Naive thymus-derived CD8-positive, alpha-beta T cell (primary cell): ENCODE results near the gene ZNF835. TPM values are rescaled to one million over a fixed set of nuclear protein-coding genes. Genes with fewer than 3 reads are reported as not detected.
A peak's percentile ranks its signal among the peaks of the same experiment; 100 is the strongest.

Experiments used
- ATAC-seq, 2 donors: fragments of 150-1000 bp; cut with Tn5 transposase in 1 of 2; sonication (Bioruptor Pico), chemical (Tn5 transposase) in 1 of 2; 1 replicate in 1 of 2; 2 replicates in 1 of 2; pipeline ENCODE4 v1.10.0; 2021; ENCODE audit warnings: mild to moderate bottlenecking in 2 of 2, moderate library complexity in 2 of 2
- POLR2A ChIA-PET: fragments of 350-600 bp; sonication (Branson Sonifier 250); formaldehyde crosslinking; loops from one replicate; lab custom pipeline; 2021; ENCODE audit warnings: antibody characterized with exemption; lab: Charles Lee
- DNase-seq, 10 donors: peaks; one replicate each; pipeline versions ENCODE4 v3.0.0 to v3.0.0-alpha.2; 2020 to 2022
- H3K27ac Mint-ChIP-seq, 10 donors: one replicate each; pipeline ENCODE4 v1.8.0; 2020 to 2022; ENCODE audit warnings: mild to moderate bottlenecking in 10 of 10, mixed read lengths in 10 of 10, moderate library complexity in 4 of 10, inconsistent platforms in 1 of 10
- H3K27me3 Mint-ChIP-seq, 5 donors: one replicate each; pipeline ENCODE4 v1.8.0; 2021 to 2022; ENCODE audit warnings: mixed read lengths in 5 of 5
- H3K36me3 Mint-ChIP-seq, 3 donors: one replicate each; pipeline ENCODE4 v1.8.0; 2020 to 2022; ENCODE audit warnings: mixed read lengths in 3 of 3, mild to moderate bottlenecking in 2 of 3, inconsistent platforms in 1 of 3
- H3K4me1 Mint-ChIP-seq, 4 donors: one replicate each; pipeline ENCODE4 v1.8.0; 2021 to 2022; ENCODE audit warnings: mixed read lengths in 4 of 4
- H3K4me3 Mint-ChIP-seq, 10 donors: one replicate each; pipeline ENCODE4 v1.8.0; 2020 to 2022; ENCODE audit warnings: mild to moderate bottlenecking in 10 of 10, mixed read lengths in 10 of 10, moderate library complexity in 6 of 10, inconsistent platforms in 1 of 10
- H3K9me3 Mint-ChIP-seq, 9 donors: one replicate each; pipeline ENCODE4 v1.8.0; 2020 to 2022; ENCODE audit warnings: mixed read lengths in 9 of 9, mild to moderate bottlenecking in 3 of 9, inconsistent platforms in 1 of 9, moderate library complexity in 1 of 9
- polyA plus RNA-seq, 3 donors: library from polyadenylated mRNA; unstranded; fragments of 300-500 nt; fragmentation: Illumina TruSeq; gene quantifications; one replicate each; pipeline ENCODE4 v1.2.3, GENCODE V29; 2021
- total RNA-seq, 8 experiments: library from RNA in 2 of 8; stranded (reverse) in 2 of 8; gene quantifications; one replicate each; pipeline ENCODE4 v1.2.3 and lab custom pipeline; 2021 to 2026

Gene ZNF835
- total RNA-seq (1 to 10 TPM; 6.9 to 7.3 TPM), polyA plus RNA-seq (1 to 10 TPM in 2 of 3 donors, under 1 TPM in 1; 0.23 to 6.8 (median 2.3) TPM), total RNA-seq (lab: John Stamatoyannopoulos, UW) (3.0 to 8.6 (median 6.3) reads per million in 6 experiments)

GRCh38 chr19:56671613-56671994 is at the start of gene ZNF835:
TSS of gene ZNF835 (minus strand) at chr19:56671757. CDS start at chr19:56665198, 6,559 bp downstream.
- Mint-ChIP-seq H3K36me3 (peaks cover 6 to 26% (median 7%) of the 10 kb centered on the region in 3 donors), H3K27ac (peak within 1 kb of the TSS in 9 of 10 donors; percentile 53 to 96 (median 89)), H3K4me3 (peak within 1 kb of the TSS; percentile 80 to 95 (median 92)), H3K4me1 (peaks cover 9 to 14% (median 12%) of the 10 kb centered on the region in 4 donors), H3K9me3 (peaks cover 0 to 63% (median 24%) of the 10 kb centered on the region in 9 donors), H3K27me3 (peaks cover 0 to 15% (median 2%) of the 10 kb centered on the region in 5 donors)
- peak; percentile 93 to 94 for ATAC-seq
- POLR2A ChIA-PET = interaction anchor here (0.5 to 1.2 kb wide), 8 partner anchors 11 to 943 kb away, joined by 3 to 4 read pairs (median 3); partner anchors contain the start of genes ZNF134, ZNF582, ZNF583 and ZSCAN5A
- DNase-seq = peak; percentile 58 to 94 (median 80)

- POLR2A ChIA-PET = no interaction called here
- Mint-ChIP-seq H3K9me3 (peaks cover 16 to 89% (median 65%) of the 10 kb centered on the region in 9 donors), H3K27me3 (peaks cover 0 to 13% (median 0%) of the 10 kb centered on the region in 5 donors), H3K4me3 (no peak overlapping the region), H3K36me3 (peaks cover 4 to 54% (median 13%) of the 10 kb centered on the region in 3 donors), H3K4me1 (no peaks in the 10 kb centered on the region), H3K27ac (no peak overlapping the region)
- no peak for ATAC-seq
- no peak for DNase-seq
These were observed 48.7 kb upstream of the ZNF835 start for GRCh38 chr19:56720281-56720680.

DNA sequence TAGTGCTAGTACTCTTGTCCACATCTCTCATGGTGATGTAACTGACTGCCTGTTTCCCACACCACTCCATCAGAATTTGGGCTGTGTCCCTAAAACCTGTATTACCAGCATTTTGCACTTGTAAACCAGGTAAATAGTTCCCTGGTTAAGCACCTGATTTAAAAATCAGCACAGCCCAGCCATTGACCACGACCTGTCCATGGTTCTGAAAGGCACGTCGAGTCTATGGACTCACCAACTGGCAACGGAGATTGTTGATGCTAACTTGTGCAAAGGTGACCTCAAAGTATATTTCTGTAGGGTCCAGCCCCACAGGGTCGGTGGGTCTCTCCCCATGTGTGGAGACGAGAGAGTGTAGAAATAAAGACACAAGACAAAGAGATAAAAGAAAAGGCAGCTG is 46.7 kb upstream of the ZNF835 start:
- POLR2A ChIA-PET = no interaction called here
- H3K27ac Mint-ChIP-seq = no peak overlapping the region
- H3K4me3 Mint-ChIP-seq = peak overlapping the region in 1 of 10 donors; percentile 12
- H3K9me3 Mint-ChIP-seq = peaks cover 11 to 82% (median 50%) of the 10 kb centered on the region in 9 donors
- ATAC-seq = no peak
- peaks cover 4 to 38% (median 13%) of the 10 kb centered on the region in 3 donors for H3K36me3 Mint-ChIP-seq
- no peak for DNase-seq
- peaks cover 0 to 6% (median 0%) of the 10 kb centered on the region in 5 donors for H3K27me3 Mint-ChIP-seq
- no peaks in the 10 kb centered on the region for H3K4me1 Mint-ChIP-seq

DNA sequence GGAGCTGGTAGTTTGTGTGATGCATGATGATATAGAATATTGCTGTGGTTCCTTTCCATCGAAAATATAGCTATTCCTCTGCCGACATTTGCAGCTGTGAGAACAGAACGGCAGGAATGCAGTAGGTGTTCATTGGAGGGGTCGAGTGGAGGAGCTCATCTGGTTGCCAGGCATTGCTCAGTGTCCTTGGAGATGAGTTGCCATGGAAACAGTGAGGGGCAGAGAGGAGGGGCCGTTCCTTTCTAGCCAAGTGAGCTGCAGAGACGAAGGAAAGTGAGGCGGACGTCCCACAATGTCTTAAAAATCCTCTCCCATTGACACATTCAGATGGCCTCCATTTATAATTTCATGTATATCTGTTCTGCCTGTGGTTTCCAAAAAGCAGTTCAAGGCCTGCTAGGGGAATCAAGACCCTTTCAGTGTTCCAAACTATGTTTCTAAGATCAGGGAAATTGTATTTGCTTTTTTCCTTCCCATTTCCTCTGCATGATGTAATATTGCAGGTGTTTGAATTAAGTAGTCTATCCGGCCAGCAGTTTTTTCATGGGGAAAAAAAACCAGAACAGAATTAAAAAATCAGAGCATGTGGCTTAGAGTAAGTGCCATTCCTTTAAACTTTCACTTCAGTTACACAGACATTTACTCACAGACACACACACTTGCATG is 41.2 kb upstream of the ZNF835 start:
- POLR2A ChIA-PET = no interaction called here
- no peak overlapping the region for H3K27ac Mint-ChIP-seq
- peaks cover 8 to 72% (median 38%) of the 10 kb centered on the region in 9 donors for H3K9me3 Mint-ChIP-seq
- H3K4me1 Mint-ChIP-seq = no peaks in the 10 kb centered on the region
- H3K36me3 Mint-ChIP-seq = peaks cover 8 to 34% (median 18%) of the 10 kb centered on the region in 3 donors
- H3K4me3 Mint-ChIP-seq = no peak overlapping the region
- ATAC-seq = no peak
- H3K27me3 Mint-ChIP-seq = no peaks in the 10 kb centered on the region
- DNase-seq = no peak

- Mint-ChIP-seq H3K36me3 (peaks cover 6 to 46% (median 13%) of the 10 kb centered on the region in 3 donors), H3K4me3 (no peak overlapping the region), H3K27me3 (no peaks in the 10 kb centered on the region), H3K4me1 (no peaks in the 10 kb centered on the region), H3K27ac (no peak overlapping the region), H3K9me3 (peaks cover 21 to 75% (median 47%) of the 10 kb centered on the region in 9 donors)
- POLR2A ChIA-PET = no interaction called here
- no peak for DNase-seq
- ATAC-seq = no peak
These were observed 38.9 kb upstream of the ZNF835 start for GRCh38 chr19:56710437-56710836.

DNA sequence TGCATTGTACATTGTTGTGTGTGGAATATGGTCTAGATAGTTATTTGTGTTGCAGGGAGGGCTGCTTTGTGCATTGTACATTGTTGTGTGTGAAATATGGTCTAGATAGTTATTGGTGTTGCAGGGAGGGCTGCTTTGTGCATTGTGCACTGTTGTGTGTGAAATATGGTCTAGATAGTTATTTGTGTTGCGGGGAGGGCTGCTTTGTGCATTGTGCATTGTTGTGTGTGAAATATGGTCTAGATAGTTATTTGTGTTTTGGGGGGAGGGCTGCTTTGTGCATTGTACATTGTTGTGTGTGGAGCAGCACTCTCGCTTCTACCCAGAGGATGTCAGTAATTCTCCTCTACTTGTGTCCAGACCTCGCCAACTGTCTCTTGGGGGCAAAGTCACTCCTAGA is 36.3 kb upstream of the ZNF835 start:
- no peak for DNase-seq
- POLR2A ChIA-PET = no interaction called here
- no peak overlapping the region for H3K27ac Mint-ChIP-seq
- no peaks in the 10 kb centered on the region for H3K27me3 Mint-ChIP-seq
- no peaks in the 10 kb centered on the region for H3K4me1 Mint-ChIP-seq
- H3K4me3 Mint-ChIP-seq = no peak overlapping the region
- no peak for ATAC-seq
- peaks cover 32 to 81% (median 63%) of the 10 kb centered on the region in 9 donors for H3K9me3 Mint-ChIP-seq
- peaks cover 6 to 58% (median 18%) of the 10 kb centered on the region in 3 donors for H3K36me3 Mint-ChIP-seq

- no peak for DNase-seq
- Mint-ChIP-seq H3K9me3 (peaks cover 35 to 78% (median 61%) of the 10 kb centered on the region in 9 donors), H3K27ac (no peak overlapping the region), H3K4me1 (no peaks in the 10 kb centered on the region), H3K27me3 (peaks cover 0 to 3% (median 0%) of the 10 kb centered on the region in 5 donors), H3K4me3 (no peak overlapping the region), H3K36me3 (peaks cover 0 to 56% (median 12%) of the 10 kb centered on the region in 3 donors)
- POLR2A ChIA-PET = no interaction called here
- no peak for ATAC-seq
These were observed 34.4 kb upstream of the ZNF835 start for GRCh38 chr19:56705939-56706338.

DNA sequence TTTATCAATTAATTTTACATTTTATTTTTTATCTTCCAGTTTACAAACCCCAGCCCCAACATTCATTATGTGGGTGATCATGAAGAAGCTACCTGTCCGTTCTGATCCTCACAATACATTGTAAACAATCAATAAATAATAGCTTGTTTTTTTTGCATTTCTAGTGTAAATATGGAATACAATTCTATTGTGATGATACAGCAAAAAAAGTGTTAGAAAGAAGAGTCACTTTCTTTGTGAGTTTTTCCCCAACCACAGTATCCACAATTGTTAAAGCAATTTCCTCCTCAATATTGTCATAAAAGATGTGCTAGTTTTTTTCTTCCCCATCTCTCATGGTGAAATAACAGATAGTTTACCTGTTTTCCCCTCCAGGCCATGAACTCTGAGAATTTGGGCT is 30.3 kb upstream of the ZNF835 start:
- Mint-ChIP-seq H3K9me3 (peaks cover 25 to 84% (median 47%) of the 10 kb centered on the region in 9 donors), H3K4me3 (no peak overlapping the region), H3K27ac (no peak overlapping the region), H3K36me3 (peaks cover 0 to 43% (median 19%) of the 10 kb centered on the region in 3 donors), H3K4me1 (no peaks in the 10 kb centered on the region), H3K27me3 (peaks cover 0 to 3% (median 0%) of the 10 kb centered on the region in 5 donors)
- ATAC-seq = no peak
- no peak for DNase-seq
- POLR2A ChIA-PET = interaction anchor here (0.7 kb wide), 1 partner anchor 286 kb away, joined by 5 read pairs; no protein-coding TSS in a partner anchor

DNA sequence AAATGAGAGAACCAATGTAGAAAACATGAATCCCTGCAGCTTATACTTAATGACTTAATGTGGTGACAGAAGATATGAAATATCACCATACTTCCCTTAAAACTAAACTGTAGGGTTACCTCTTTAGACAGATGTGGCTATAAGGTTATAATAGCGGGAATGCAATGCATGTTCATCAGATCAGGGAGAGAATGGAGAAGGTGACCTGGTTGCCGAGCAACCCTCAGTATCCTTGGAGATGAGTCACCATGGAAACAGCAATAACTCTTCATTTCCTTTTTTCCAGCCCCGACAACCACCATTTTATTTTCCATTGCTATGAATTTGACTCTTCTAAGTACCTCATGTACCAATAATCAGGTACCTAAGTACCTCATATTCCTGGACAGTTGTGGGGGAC is 28.0 kb upstream of the ZNF835 start:
- peaks cover 0 to 3% (median 0%) of the 10 kb centered on the region in 5 donors for H3K27me3 Mint-ChIP-seq
- ATAC-seq = no peak
- peaks cover 13 to 67% (median 44%) of the 10 kb centered on the region in 9 donors for H3K9me3 Mint-ChIP-seq
- POLR2A ChIA-PET = no interaction called here
- H3K4me3 Mint-ChIP-seq = no peak overlapping the region
- H3K4me1 Mint-ChIP-seq = no peaks in the 10 kb centered on the region
- no peak overlapping the region for H3K27ac Mint-ChIP-seq
- DNase-seq = no peak
- H3K36me3 Mint-ChIP-seq = peaks cover 0 to 29% (median 19%) of the 10 kb centered on the region in 3 donors

- H3K27ac Mint-ChIP-seq = no peak overlapping the region
- no peaks in the 10 kb centered on the region for H3K4me1 Mint-ChIP-seq
- peaks cover 4 to 34% (median 15%) of the 10 kb centered on the region in 3 donors for H3K36me3 Mint-ChIP-seq
- H3K27me3 Mint-ChIP-seq = no peaks in the 10 kb centered on the region
- POLR2A ChIA-PET = no interaction called here
- DNase-seq = no peak
- no peak for ATAC-seq
- H3K4me3 Mint-ChIP-seq = no peak overlapping the region
- H3K9me3 Mint-ChIP-seq = peaks cover 0 to 65% (median 27%) of the 10 kb centered on the region in 9 donors
These were observed 20.8 kb upstream of the ZNF835 start for GRCh38 chr19:56692206-56692895.

GRCh38 chr19:56690670-56691069 is 19.1 kb upstream of the ZNF835 start:
- ATAC-seq (no peak), DNase-seq (no peak)
- H3K9me3 Mint-ChIP-seq = peaks cover 5 to 73% (median 34%) of the 10 kb centered on the region in 9 donors
- H3K4me1 Mint-ChIP-seq = no peaks in the 10 kb centered on the region
- no peak overlapping the region for H3K4me3 Mint-ChIP-seq
- no peak overlapping the region for H3K27ac Mint-ChIP-seq
- peaks cover 13 to 47% (median 15%) of the 10 kb centered on the region in 3 donors for H3K36me3 Mint-ChIP-seq
- POLR2A ChIA-PET = no interaction called here
- no peaks in the 10 kb centered on the region for H3K27me3 Mint-ChIP-seq

GRCh38 chr19:56689198-56689597 is 17.6 kb upstream of the ZNF835 start:
- DNase-seq = no peak
- POLR2A ChIA-PET = no interaction called here
- peaks cover 19 to 77% (median 45%) of the 10 kb centered on the region in 9 donors for H3K9me3 Mint-ChIP-seq

More at GRCh38 chr19:56689198-56689597, 17.6 kb upstream of the ZNF835 start:
- Mint-ChIP-seq H3K36me3 (peaks cover 22 to 55% (median 26%) of the 10 kb centered on the region in 3 donors), H3K27ac (no peak overlapping the region), H3K4me3 (no peak overlapping the region), H3K4me1 (no peaks in the 10 kb centered on the region), H3K27me3 (no peaks in the 10 kb centered on the region)
- ATAC-seq = no peak
